Jurkat, Clone E6-1 (cell line): Measurements from ENCODE around the gene ABHD2.

ENCODE experiments used
- DNase-seq: peaks from one replicate; pipeline ENCODE4 v3.0.0-alpha.2; 2011; ENCODE audit warnings: low read depth, low spot score
- H3K4me3 ChIP-seq: 2 replicates; pipeline ENCODE4 v1.5.1; 2011; ENCODE audit warnings: mild to moderate bottlenecking, low read length, control low read depth, moderate library complexity

Gene ABHD2

DNA sequence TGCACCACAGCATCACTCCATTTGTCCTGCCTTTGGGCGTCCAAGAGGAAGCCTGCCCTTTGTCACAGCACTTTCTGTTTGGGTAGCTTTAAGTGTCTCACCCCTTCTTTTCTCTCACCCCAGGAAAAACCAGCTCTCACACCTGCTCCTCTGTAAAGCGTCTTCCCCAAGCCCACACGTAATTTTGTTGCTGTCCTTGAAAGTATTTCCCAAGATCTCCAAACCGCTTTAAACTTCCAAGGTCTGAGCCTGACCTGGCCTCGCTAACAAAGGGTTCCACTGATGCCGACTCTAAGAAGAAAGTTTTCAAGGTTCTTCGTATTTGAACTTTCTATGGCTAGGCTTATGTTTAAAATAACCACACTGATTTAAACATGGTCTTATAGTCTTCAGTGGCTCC lies 5.3 kb downstream of the ABHD2 start:
- no peak for DNase-seq

GRCh38 chr15:89095073-89095472 lies 6.8 kb downstream of the ABHD2 start:
- H3K4me3 ChIP-seq, result no peak overlapping the region
- no peak for DNase-seq

More for the DNA sequence above, 5.3 kb downstream of the ABHD2 start:
- H3K4me3 ChIP-seq, result no peak overlapping the region

DNA sequence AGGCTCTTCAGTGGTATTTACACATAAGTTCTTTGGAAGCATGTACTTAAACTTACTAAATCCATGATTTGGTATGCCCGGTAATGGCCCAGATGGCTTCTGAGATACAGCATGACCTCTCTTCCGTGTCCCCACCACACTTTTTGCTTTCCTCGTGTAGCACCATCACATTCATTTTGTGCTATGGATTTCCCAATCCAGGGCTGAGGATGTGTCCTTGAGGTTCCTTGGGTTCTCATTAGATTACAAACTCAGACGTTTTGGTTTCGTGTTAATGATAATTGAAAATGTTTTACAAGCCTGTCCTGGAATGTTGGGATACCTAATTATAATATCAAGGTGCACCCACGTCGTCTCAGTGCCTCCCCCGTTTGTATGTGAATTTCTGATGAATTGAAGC lies 7.3 kb downstream of the ABHD2 start:
- H3K4me3 ChIP-seq, result no peak overlapping the region
- no peak for DNase-seq

DNA sequence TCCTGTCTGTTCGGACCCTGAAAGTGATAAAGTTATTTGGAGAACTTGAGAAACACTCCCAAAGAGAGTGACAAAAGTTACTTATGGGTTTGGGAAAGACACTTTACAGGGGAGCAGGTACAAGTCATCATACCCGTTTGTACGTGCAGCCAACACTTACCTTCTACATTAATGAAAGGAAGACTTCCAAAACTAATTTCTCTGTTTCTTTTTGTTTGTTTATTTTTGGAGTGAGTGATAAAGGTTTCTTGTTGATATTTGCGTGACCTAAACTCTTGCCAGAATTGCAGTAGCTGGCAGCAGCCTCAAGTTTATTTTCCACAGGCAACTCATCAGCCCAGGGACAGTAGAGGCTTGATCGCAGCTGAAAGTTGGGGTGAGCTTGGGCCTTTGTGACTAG lies 8.4 kb downstream of the ABHD2 start:
- no peak for DNase-seq
- no peak overlapping the region for H3K4me3 ChIP-seq

- no peak overlapping the region for H3K4me3 ChIP-seq
- no peak for DNase-seq
Measured at GRCh38 chr15:89097313-89097712, 9.1 kb downstream of the ABHD2 start.

DNA sequence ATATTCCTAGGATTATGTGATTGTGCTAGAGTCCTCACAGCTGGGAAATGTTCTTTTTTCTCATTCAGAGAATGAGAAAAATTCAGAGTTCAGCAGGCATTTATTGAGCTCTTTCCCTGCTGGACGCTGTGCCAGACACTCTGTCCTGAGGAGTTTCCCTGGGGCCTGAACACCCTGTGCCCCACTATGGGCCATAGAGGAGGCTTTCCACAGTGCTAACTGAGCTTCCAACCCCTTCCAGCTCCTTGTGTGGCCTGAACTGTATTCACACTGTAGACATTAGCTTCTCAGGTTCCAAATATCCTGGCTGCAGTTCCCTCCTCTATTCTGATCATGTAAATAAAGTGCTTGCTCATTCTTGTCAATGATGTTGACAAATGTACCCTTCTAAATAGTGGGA lies 10.0 kb downstream of the ABHD2 start:
- DNase-seq, result no peak
- H3K4me3 ChIP-seq, result no peak overlapping the region

- DNase-seq, result no peak
- no peak overlapping the region for H3K4me3 ChIP-seq
Measured at GRCh38 chr15:89099968-89100367, 11.7 kb downstream of the ABHD2 start.

GRCh38 chr15:89101302-89102193 lies 13.3 kb downstream of the ABHD2 start:
- no peak overlapping the region for H3K4me3 ChIP-seq
- no peak for DNase-seq

DNA sequence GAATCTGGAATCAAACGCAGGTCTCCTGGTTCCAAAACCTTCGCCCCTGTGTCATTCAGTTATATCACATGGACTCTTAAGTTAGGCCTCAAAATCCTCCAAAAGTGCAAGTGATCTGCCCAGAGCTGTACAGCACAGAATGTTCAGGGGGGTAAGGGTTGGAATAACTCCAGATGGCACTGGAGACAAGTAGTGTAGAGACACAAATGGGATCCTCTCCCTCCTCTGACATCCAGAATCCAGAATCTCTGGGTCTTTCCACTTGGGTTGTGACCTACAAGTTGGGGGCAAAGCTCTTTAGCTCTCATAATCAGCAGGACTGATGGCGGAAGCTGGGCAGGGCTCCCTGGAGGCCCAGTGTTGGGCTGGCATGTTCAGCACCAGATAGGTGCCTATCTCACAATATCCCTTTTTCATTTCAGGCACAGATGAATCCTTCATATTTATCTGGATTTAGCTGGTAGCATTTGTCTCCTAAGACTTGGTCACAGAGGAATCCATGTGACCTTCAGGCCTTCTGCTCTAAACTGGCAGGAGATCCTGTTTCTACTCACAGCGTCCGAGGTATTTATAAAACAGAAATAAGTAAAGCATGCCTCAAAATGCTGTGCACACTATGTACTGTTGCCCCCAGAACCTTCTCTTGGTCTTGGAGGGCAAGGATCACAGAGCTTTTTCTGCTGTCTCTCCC lies 15.4 kb downstream of the ABHD2 start:
- DNase-seq, result no peak
- no peak overlapping the region for H3K4me3 ChIP-seq

- no peak overlapping the region for H3K4me3 ChIP-seq
- no peak for DNase-seq
Measured at GRCh38 chr15:89104172-89104564, 15.9 kb downstream of the ABHD2 start.

DNA sequence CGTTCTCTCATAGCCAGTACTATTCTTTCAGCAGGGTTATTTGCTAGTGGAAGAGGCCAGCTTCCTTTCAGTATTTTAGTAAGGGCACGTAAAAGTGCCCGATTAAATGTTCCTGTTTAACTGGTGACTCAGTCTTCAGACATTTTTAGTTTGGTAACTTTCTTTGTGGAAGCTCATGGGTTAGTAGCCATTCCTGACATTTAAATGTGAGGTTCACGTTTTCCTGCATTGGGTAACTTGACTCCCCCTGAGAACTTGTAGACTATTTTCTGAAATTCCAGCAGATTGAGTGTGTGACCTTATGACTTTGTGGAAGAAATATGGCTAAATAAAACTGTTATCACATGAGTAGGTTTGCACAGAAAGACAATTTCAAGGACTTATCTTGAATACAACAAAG lies 16.9 kb downstream of the ABHD2 start:
- no peak overlapping the region for H3K4me3 ChIP-seq
- DNase-seq, result no peak

DNA sequence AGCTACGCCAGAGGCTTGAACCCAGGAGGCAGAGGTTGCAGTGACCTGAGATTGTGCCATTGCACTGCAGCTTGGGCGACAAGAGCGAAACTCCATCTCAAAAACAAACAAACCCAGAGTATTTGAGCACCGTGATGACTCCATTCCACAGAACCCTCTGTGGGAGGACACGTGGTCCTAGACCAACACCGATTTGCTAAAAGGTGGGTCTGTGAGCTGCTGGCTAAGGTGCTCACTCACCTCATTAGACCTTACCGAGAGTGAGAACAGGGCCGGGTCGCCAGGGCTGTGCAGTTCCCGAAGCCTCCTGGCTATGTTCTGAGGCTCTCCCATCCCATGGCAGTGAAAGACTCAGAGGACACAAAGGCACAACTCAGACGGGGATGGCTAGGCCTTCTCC lies 17.9 kb downstream of the ABHD2 start:
- H3K4me3 ChIP-seq, result no peak overlapping the region
- no peak for DNase-seq

DNA sequence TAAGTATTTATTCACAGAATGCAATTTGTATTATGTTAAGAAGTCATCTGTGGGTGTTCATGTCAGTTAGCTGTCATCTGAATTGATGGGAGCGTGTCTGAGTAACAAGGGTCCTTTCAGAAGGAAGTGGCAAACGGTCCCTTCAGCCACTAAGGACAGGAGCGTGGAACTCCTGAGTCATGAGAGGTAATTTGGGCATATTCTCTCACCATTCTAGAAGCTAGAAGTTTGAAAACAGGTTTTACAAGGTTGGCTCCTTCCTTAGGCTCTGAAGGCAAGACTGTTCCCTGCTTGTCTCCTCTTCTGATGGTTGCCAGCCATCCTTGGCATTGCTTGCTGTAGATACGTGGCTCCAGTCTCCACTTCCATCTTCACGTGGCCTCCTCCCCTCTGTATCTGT lies 19.7 kb downstream of the ABHD2 start:
- DNase-seq, result no peak
- no peak overlapping the region for H3K4me3 ChIP-seq

GRCh38 chr15:89108835-89109234 lies 20.6 kb downstream of the ABHD2 start:
- no peak for DNase-seq
- H3K4me3 ChIP-seq, result no peak overlapping the region

- DNase-seq, result no peak
- H3K4me3 ChIP-seq, result no peak overlapping the region
Measured at GRCh38 chr15:89109238-89109637, 21.0 kb downstream of the ABHD2 start.

DNA sequence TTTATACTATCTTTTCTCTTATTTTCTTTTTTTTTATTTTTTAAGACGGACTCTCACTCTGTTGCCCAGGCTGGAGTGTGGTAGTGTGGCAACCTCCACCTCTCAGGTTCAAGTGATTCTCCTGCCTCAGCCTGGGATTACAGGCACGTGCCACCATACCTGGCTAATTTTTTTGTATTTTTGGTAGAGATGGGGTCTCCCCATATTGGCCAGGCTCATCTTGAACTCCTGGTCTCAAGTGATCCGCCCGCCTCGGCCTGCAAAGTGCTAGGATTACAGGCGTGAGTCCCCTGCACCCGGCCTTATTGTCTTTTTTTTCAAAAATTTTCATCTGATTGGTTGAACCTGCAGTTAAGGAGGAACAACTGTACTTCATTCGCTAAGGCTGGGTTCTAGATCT lies 21.8 kb downstream of the ABHD2 start:
- DNase-seq, result no peak
- no peak overlapping the region for H3K4me3 ChIP-seq

- no peak overlapping the region for H3K4me3 ChIP-seq
- no peak for DNase-seq
Measured at GRCh38 chr15:89111352-89111751, 23.1 kb downstream of the ABHD2 start.

GRCh38 chr15:89111961-89112340 lies 23.7 kb downstream of the ABHD2 start:
- DNase-seq, result no peak
- no peak overlapping the region for H3K4me3 ChIP-seq

DNA sequence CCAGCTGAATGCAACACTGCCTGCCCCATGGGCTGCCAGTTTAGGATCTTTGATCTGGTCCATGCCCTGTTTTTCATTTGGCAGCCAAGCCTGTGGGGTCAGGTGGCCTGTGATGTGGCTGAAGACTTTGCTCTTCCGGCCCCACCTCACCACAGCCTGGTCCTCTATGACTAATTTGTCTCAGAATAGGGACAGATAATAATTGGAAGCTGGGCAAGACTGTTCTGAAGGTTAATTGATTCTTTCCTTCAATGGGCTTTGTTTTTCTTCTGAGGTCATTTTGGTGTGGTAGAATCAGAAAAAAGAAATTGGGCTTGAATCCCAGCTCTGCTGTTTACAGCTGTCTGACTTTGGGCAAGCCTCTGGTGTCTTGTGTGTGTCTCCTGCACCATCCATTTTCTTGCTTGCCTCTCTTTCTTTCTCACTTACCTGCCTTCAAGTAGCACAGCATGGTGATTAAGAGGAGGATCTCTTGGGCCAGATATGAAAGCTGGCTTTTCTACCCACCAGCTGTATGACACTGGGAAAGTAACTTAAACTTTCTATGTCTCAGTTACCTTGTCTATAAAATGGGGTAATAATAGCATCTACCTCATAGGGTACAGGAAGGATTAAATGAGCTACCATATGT lies 24.2 kb downstream of the ABHD2 start:
- DNase-seq, result no peak
- H3K4me3 ChIP-seq, result no peak overlapping the region

DNA sequence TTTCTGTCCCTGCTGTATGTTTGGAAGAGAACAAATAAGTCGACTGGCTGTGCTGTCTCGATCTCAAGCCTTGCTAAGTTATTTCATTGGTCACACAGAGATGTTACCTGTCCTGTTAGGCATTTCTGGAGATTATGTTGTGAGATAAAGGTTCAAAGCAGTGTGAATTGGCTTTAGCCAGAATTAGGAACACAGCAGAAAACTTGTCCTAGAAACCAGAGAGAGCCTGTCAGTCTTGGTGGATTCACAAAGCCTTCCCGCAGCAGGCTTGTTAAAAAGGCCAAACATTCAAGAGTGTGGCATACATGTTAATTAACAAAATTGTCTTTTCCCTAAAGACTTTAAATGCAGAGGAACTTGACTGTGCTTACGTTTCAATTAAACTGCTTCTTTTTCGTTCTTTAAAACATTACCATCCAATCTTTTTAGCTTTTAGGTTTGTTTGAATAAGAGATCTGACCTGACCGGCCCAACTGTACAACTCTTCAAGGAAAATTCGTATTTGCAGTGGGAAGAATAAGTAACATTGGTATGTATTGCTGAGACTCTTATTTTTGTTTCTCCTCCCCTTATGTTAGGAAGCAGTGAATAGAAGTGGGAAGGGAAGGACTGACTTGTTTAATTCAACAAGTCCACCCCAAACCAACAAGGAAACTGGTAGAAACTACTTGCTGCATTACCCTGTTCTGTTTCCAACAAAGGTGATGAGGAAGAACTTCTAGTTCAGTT lies 25.2 kb downstream of the ABHD2 start:
- no peak overlapping the region for H3K4me3 ChIP-seq
- no peak for DNase-seq
